Prostate gland (tissue), 2 donors: ENCODE results near the gene PAXIP1. TPM values are rescaled to one million over a fixed set of nuclear protein-coding genes. Genes with fewer than 3 reads are reported as not detected.
A peak's percentile ranks its signal among the peaks of the same experiment; 100 is the strongest.

Source experiments
- DNase-seq: peaks from one replicate; pipeline ENCODE4 v3.0.0-alpha.2; 2019; ENCODE audit warnings: low spot score
- H3K27ac ChIP-seq, 2 donors: fragments of 200-600 bp; sonication (generic); 2 replicates each; pipeline ENCODE4 v1.5.1; 2017 to 2019
- H3K27me3 ChIP-seq: fragments of 200-600 bp; sonication (generic); replicated peaks from 2 replicates; pipeline ENCODE4 v1.5.1; 2019; ENCODE audit not compliant: insufficient read depth
- H3K36me3 ChIP-seq, 2 donors: fragments of 200-600 bp; sonication (generic); 1 replicate in 1 of 2; 2 replicates in 1 of 2; pipeline versions ENCODE4 v1.5.1 to v1.8.1; 2017 to 2019
- H3K4me1 ChIP-seq: fragments of 200-600 bp; sonication (generic); replicated peaks from 2 replicates; pipeline ENCODE4 v1.5.1; 2019
- H3K4me3 ChIP-seq, 2 donors: fragments of 200-600 bp; sonication (generic); 2 replicates each; pipeline ENCODE4 v1.5.1; 2017 to 2019
- H3K9me3 ChIP-seq: fragments of 200-600 bp; sonication (generic); 2 replicates; pipeline ENCODE4 v1.5.1; 2017
- CTCF ChIP-seq, 4 experiments: fragments of 200-600 bp in 2 of 4; fragments of 450-650 bp in 2 of 4; sonication (generic) in 2 of 4; IDR thresholded peaks; 1 replicate in 3 of 4; 2 replicates in 1 of 4; pipeline ENCODE4 v1.5.1; 2016 to 2019; ENCODE audit warnings: antibody characterized with exemption in 4 of 4, mild to moderate bottlenecking in 2 of 4, moderate library complexity in 2 of 4
- POLR2A ChIP-seq: fragments of 450-650 bp; IDR thresholded peaks from one replicate; pipeline ENCODE4 v1.6.1; 2016; ENCODE audit warnings: antibody characterized with exemption, mild to moderate bottlenecking
- POLR2AphosphoS5 ChIP-seq: sonication (generic); formaldehyde crosslinking; IDR thresholded peaks from one replicate; pipeline ENCODE4 v1.6.1; 2017; ENCODE audit warnings: antibody characterized with exemption
- WGBS: methylation state at CpG from one replicate; pipeline ENCODE4 v1.1.5; 2018; 5-methylcytosine and 5-hydroxymethylcytosine counted together
- intact Hi-C: fragments of 100-400 bp; cut with DNase I; formaldehyde crosslinking; loops from one replicate; pipeline ENCODE4 v1.14.2; 2022
- total RNA-seq, 2 donors: library from RNA; depleted of rRNA; stranded (reverse); fragments of >200 nt; gene quantifications; one replicate each; pipeline ENCODE4 v1.1.0, GENCODE V29; 2016

PAXIP1 gene
- total RNA-seq, 2 donors from 2014 or later, result 15.8 to 24.1 TPM

GRCh38 chr7:155002411-155003091 is 373 bp downstream of the PAXIP1 start:
- no peaks in the 10 kb centered on the region for H3K9me3 ChIP-seq
- H3K4me3 ChIP-seq, result peak overlapping the region; percentile 95 to 97
- 3% methylated on average over 14 of the region's 104 CpGs for WGBS
- H3K36me3 ChIP-seq, result no peaks in the 10 kb centered on the region
- H3K4me1 ChIP-seq, result no peaks in the 10 kb centered on the region
- TF ChIP-seq POLR2A (no peak), CTCF (IDR thresholded peaks at IDR 0.05) (no peak), POLR2AphosphoS5 (no peak)
- intact Hi-C loops, result loop anchor here (2.0 to 10.0 kb wide), 4 partner anchors 72 to 296 kb away; partner anchors contain the start of gene HTR5A
- H3K27ac ChIP-seq, result peak overlapping the region; percentile 93 to 95
- no peak for DNase-seq
- H3K27me3 ChIP-seq, result no peaks in the 10 kb centered on the region

- Histone ChIP-seq H3K4me3 (peak overlapping the region; percentile 95 to 97), H3K36me3 (no peaks in the 10 kb centered on the region), H3K27me3 (no peaks in the 10 kb centered on the region), H3K27ac (peak overlapping the region; percentile 60 to 95), H3K9me3 (no peaks in the 10 kb centered on the region), H3K4me1 (no peaks in the 10 kb centered on the region)
- intact Hi-C loops, result loop anchor here (2.0 to 10.0 kb wide), 4 partner anchors 73 to 297 kb away; partner anchors contain the start of gene HTR5A
- 28% methylated on average over 15 of the region's 24 CpGs for WGBS
- DNase-seq, result no peak
- no peak for TF ChIP-seq CTCF (IDR thresholded peaks at IDR 0.05)
Measured at GRCh38 chr7:155001756-155002410, 1.0 kb downstream of the PAXIP1 start.

GRCh38 chr7:155000795-155001194 is 2.1 kb downstream of the PAXIP1 start:
- no peak overlapping the region for H3K27ac ChIP-seq
- H3K4me3 ChIP-seq, result no peak overlapping the region
- H3K27me3 ChIP-seq, result no peaks in the 10 kb centered on the region
- 77% methylated on average over 2 of the region's 2 CpGs for WGBS
- intact Hi-C loops, result loop anchor here (5.0 to 10.0 kb wide), 3 partner anchors 73 to 164 kb away; partner anchors contain the start of gene HTR5A
- no peaks in the 10 kb centered on the region for H3K36me3 ChIP-seq
- H3K9me3 ChIP-seq, result no peaks in the 10 kb centered on the region
- no peaks in the 10 kb centered on the region for H3K4me1 ChIP-seq
- no peak for TF ChIP-seq POLR2A
- no peak for TF ChIP-seq POLR2AphosphoS5
- no peak for TF ChIP-seq CTCF (IDR thresholded peaks at IDR 0.05)
- no peak for DNase-seq

- H3K4me3 ChIP-seq, result no peak overlapping the region
- TF ChIP-seq CTCF (IDR thresholded peaks at IDR 0.05), result no peak
- TF ChIP-seq POLR2A, result no peak
- TF ChIP-seq POLR2AphosphoS5, result no peak
- WGBS, result 91% methylated on average over 3 of the region's 3 CpGs
- no peaks in the 10 kb centered on the region for H3K27me3 ChIP-seq
- H3K27ac ChIP-seq, result no peak overlapping the region
- H3K9me3 ChIP-seq, result no peaks in the 10 kb centered on the region
- no peaks in the 10 kb centered on the region for H3K36me3 ChIP-seq
- H3K4me1 ChIP-seq, result no peaks in the 10 kb centered on the region
- DNase-seq, result no peak
- intact Hi-C loops, result no loop called here
Measured at GRCh38 chr7:154998481-154998880, 4.4 kb downstream of the PAXIP1 start.
